GM19099 (cell line): ENCODE measurements around the gene FMO2.

Experiments
- POLR2A ChIP-seq: IDR thresholded peaks from 3 replicates; pipeline ENCODE4 v1.6.1; 2011; ENCODE audit warnings: low read depth; ENCODE audit not compliant: insufficient read length; ENCODE audit errors: extremely low read depth

Gene FMO2

GRCh38 chr1:171185091-171185490 lies at the start of gene FMO2:
FMO2 (plus strand) TSS chr1:171185300; CDS start chr1:171185714, 414 bp downstream.
- TF ChIP-seq POLR2A, result no peak

GRCh38 chr1:171137580-171137979 lies 47.5 kb upstream of the FMO2 start:
- TF ChIP-seq POLR2A, result no peak

- TF ChIP-seq POLR2A, result no peak
These were observed 46.1 kb upstream of the FMO2 start for GRCh38 chr1:171138980-171139379.

- no peak for TF ChIP-seq POLR2A
These were observed 45.2 kb upstream of the FMO2 start for GRCh38 chr1:171139890-171140289.

- TF ChIP-seq POLR2A, result no peak
These were observed 44.7 kb upstream of the FMO2 start for GRCh38 chr1:171140401-171140800.

GRCh38 chr1:171140956-171141687 lies 44.0 kb upstream of the FMO2 start:
- TF ChIP-seq POLR2A, result no peak

- TF ChIP-seq POLR2A, result no peak
These were observed 43.2 kb upstream of the FMO2 start for GRCh38 chr1:171141688-171142415.

- TF ChIP-seq POLR2A, result no peak
These were observed 42.4 kb upstream of the FMO2 start for GRCh38 chr1:171142416-171143385.

- TF ChIP-seq POLR2A, result no peak
These were observed 34.9 kb upstream of the FMO2 start for GRCh38 chr1:171150156-171150555.

- TF ChIP-seq POLR2A, result no peak
These were observed 32.6 kb upstream of the FMO2 start for GRCh38 chr1:171152549-171152948.

GRCh38 chr1:171155484-171155883 lies 29.6 kb upstream of the FMO2 start:
- TF ChIP-seq POLR2A, result no peak

GRCh38 chr1:171158096-171158495 lies 27.0 kb upstream of the FMO2 start:
- no peak for TF ChIP-seq POLR2A

- no peak for TF ChIP-seq POLR2A
These were observed 26.5 kb upstream of the FMO2 start for GRCh38 chr1:171158551-171158950.

- TF ChIP-seq POLR2A, result no peak
These were observed 26.0 kb upstream of the FMO2 start for GRCh38 chr1:171159148-171159547.

GRCh38 chr1:171160211-171160610 lies 24.9 kb upstream of the FMO2 start:
- no peak for TF ChIP-seq POLR2A
